NCI-H82 treated with DMSO at 0.1 percent for 48 hours (cell line): ENCODE data around the gene FANCG.

Experiments used
- DNase-seq: peaks from one replicate; lab custom pipeline; 2025; ENCODE audit not compliant: unreplicated experiment; lab: John Stamatoyannopoulos, UW

Gene FANCG

DNA sequence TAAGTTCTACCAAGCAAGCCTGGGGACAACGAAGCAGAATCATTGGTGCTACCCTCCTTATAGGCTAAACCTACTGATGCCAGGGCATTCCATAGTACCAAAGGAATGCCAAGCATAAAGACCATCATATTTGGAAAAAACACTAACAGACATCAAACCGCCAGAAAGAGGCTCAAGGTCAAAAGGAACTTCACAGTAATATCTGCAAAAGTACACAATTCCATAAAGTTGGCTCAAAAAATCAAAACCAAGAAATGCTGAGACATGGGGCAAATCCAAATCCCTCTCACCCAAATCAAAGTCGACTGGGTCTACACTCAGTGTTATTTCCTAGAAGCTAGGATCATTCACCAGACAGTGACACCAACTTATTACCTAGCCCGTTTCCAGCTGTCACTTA lies 10.7 kb downstream of the FANCG start:
- no peak for DNase-seq

DNA sequence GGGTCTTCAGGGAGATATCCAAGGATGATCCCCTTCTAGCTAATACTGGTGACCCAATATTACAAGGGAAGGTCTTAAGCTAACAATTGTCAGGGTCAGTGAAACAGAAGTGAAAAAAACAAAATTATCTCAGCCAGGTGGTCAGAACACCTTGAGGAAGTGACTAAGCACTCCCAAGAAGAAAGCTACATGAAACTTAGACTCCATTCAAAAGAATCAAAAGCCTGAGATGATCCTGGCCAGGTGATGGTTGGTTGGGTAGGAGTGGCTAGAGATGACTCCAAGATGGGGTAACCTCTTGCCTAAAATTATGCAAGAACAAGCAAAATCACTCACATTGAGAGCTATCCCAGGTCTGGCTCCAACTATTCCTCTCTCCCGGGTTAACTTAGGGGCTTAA lies 12.7 kb downstream of the FANCG start:
- DNase-seq, result no peak

DNA sequence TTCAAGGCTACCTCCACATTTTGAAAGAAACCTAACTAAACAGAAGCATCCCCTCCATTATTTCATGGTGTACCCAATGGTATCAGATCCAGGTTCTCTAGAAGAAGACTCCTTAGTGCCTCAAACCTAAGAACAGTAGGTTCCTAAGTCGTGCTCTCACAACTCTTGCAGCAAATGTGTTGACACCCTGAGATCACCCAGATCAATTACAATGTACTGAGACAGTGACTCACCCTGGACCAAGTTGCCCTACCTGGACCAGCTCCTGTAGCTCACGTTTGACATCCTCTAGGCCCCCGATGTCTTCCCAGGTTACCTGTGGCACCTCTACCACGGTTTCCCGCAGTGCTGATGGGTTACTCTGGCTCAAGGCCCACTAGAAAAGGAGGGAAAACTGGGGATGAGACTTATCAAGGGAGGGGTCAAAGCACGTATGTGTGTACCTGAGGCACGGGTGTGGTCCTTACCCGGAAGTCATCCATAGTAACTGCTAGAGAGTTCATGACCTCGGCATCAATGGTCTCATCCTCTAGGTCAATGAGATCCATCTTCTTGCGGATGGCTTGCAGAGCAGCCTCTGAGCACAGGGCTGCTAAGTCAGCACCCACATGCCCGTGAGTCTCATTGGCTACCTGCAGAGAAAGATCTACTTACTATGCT lies 19.1 kb downstream of the FANCG start:
- DNase-seq, result no peak

DNA sequence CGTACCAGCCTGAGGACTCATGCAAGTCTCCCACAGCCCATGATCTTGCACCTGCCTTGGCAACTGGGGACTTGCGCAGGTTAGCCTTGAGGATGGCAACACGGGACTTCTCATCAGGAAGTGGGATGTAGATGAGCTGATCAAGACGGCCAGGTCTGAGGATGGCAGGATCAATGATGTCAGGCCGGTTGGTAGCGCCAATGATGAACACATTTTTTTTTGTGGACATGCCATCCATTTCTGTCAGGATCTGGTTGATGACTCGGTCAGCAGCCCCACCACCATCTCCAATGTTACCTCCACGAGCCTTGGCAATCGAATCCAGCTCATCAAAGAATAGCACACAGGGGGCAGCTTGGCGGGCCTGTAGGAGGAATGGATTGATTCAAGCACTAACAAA lies 20.3 kb downstream of the FANCG start:
- DNase-seq, result no peak

DNA sequence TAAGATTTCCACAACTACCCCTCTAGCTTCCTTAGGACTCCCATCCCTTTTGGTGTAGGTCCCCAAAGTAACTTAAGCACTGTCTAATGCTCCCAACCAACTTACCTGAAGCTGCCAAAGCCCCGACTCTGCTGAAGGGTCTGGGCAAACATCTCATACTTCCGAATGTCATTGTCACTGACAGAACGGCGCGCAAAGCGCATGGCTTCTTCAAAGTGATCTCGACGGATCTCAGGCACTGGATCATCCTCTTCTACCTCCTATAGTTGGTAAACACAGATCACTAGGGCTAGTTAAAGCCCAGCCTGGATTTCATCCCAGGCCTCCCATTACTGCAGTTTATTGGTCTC lies 22.5 kb downstream of the FANCG start:
- DNase-seq, result no peak

GRCh38 chr9:35056571-35057270 lies 23.0 kb downstream of the FANCG start:
- no peak for DNase-seq

DNA sequence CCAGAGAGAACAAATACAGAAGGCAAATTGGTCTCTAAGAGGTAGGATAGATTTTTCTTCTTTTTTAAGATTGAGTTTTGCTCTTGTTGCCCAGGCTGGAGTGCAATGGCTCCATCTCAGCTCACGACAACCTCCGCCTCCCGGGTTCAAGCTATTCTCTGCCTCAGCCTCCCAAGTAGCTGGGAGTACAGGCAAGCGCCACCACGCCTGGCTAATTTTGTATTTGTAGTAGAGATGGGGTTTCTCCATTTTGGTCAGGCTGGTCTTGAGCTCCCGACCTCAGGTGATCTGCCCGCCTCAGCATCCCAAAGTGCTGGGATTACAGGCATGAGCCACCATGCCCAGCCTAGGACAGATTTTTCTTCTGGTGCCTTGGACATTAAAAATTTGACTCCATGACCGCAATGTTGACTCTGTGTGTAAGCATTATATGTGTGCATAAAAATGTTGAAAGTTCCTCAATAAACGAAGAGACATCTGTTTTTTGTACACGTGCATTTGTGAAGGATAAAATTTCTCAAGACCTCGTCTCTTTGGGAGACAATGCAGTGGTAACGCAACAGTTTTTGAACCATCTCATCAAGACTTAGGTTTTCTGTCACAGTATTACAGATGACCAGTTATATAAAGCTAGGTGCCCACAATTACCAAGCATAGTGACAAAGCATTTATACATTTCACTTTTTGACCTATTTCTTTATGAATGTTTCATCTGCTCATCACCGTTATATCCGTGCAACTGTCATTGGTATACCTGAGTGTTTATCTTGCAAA lies 24.7 kb downstream of the FANCG start:
- no peak for DNase-seq

- no peak for DNase-seq
Measured at GRCh38 chr9:35054185-35054835, 25.4 kb downstream of the FANCG start.

DNA sequence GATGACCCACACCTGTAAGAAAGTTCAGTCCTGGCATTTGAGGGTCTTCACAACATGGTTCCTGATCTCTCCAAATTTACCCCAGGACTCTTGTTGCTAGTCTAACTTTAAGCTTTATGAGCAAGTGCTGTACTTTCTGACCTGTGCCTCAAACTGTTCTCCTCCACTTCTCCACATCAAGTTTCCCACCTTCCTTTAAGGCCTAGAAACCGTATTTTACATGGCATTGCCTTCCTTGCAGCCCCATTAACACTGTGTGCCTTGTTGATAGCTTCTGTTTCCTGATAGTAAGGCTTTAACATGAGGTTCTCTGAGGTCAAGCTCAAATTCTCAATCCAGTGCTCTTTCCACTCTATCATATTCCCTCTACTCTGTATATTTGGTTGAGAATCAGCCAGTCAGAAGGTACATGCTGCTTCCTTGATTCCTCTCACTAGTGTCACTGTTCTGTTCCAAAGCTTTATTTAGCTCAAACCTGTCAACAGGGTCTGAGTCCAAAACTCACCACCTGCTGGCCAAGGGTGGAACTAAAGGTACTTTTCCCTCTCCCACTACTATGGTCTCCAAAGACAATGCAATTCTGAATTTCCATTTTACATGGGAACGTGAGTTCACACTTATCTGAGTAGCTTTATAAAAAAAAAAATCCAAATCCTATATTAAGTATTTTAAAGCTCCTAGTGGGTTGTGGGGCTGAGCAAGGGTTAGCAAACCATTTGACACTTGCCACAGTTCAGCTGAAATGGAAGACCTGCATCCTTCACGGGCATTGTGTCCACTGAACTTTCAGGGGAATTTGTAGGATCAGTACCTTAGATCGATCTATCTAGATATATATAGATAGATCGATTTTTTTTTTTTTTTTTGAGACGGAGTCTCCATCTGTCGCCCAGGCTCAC lies 28.4 kb downstream of the FANCG start:
- DNase-seq, result peak; percentile 7

- DNase-seq, result no peak
Measured at GRCh38 chr9:35048511-35048910, 31.2 kb downstream of the FANCG start.

GRCh38 chr9:35044071-35044470 lies 35.7 kb downstream of the FANCG start:
- DNase-seq, result no peak

GRCh38 chr9:35042891-35043545 lies 36.7 kb downstream of the FANCG start:
- DNase-seq, result no peak

GRCh38 chr9:35042081-35042604 lies 37.6 kb downstream of the FANCG start:
- no peak for DNase-seq

DNA sequence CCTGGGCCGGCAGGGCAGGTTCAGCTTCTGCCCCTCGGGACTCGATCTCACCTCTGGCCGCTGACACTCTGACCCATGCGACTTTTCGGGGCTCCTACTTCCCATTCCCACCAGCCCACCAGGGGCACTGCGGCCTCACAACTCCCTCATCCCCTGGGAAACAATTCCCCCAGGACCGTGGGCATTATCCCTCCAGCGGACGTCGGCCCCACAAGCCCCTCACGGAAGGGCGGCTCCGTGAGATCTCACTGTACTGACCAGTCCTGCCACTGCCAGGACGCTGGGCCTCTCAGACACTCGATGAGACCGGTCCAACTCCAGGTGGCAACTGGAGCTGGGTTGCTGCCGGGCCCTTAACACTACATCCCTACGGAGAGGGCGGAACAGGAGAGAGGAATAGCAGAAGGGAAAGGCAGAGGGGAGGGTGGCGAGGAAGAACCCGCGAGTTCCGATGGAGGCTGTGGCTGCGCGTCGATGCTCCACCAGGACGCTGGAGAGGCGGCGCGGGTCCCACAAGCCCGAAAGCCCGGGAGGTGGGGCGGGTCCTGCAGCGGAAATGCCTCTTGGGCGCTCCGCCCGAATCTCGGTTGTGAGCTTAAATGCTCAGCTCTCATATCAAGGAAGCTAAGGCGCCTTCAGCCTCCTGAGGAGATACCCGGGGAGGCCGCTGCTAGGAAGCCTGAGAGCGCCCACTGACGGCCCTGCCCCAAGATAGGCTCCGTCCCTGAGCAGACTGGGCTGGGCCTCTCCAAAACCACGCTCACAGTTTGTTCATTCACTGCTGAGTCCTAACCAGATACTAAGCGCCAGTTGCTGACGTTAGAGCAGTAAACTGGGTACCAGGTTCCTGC lies 43.7 kb downstream of the FANCG start:
- no peak for DNase-seq

DNA sequence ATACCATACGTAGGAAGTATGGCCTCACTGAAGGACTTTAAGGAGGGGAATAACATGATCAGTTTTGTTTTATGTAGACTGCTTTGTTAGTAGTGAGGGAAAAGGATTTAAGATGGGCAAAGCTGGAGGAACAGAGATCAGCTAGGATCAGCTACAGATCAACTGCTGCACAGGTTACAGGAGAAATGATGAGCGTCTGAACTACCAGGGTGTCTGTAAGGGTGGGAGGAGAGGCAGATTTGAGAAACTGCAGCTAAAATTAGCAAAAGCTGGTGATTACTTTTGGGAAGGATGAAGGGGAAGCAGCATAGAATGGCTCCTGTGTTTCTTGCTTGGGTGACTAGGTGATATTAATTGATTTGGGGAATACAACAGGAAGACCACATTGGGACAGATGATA lies 46.6 kb downstream of the FANCG start:
- no peak for DNase-seq

DNA sequence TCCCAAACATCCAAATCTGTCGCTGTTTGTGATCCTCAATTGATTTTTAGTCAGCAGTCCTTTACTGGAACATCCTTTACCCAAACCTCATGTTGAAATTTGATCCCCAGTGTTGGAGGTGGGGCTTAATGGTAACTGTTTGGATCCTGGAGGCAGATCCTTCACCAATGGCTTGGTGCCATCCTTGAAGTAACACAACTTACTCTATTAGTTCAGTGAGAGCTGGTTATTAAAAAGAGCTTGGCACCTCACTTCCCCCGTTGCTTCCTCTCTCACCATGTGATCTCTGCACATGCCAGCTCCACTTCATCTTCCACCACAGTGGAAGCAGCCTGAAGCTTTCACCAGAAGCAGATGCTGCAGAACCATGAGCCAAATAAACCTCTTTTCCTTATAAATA lies 49.9 kb downstream of the FANCG start:
- no peak for DNase-seq

GRCh38 chr9:35029241-35029640 lies 50.5 kb downstream of the FANCG start:
- no peak for DNase-seq

DNA sequence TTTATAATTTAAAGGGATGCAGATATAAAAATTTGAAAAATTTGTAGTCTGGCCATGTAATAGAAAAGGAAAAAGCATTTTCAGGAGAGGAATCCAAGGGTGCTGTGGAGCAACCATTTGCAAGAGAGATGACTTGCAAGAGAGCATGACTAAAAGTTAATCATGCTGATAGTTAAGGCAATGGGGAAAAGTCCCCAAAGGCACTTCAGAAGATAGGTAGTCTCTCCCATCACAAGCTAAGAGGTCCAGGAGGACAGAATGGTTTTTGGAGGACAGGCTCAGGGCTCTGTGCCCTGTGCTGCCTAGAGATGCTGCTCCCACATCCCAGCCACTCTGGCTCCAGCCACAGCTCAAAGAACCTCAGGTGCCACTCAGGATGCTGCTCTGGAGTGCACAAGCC lies 51.4 kb downstream of the FANCG start:
- DNase-seq, result no peak

DNA sequence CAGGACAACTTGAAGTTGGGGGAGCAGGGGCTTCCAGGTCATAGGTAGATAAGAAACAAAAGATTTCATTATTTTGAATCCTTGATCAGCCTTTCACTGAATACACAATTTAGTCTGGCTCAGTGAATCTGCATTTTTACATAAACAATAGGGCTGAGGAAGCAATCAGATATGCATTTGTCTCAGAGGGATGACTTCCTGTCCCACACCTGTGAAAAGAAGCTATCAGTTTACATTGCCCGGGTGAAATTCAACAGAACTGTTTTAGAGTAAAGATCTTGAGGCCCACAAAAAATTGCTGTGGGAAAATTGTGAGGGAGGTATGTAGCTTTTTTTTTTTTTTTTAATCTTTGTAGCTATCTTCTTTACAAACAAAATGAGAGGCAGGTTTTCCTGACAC lies 51.9 kb downstream of the FANCG start:
- DNase-seq, result no peak
